ENCODE results near the gene SCNN1B.

SCNN1B gene

GRCh38 chr16:23410176-23410575 lies 108.1 kb downstream of the SCNN1B start:
- H3K4me3 ChIP-seq (ENCODE audit: low read depth, low read length) = no peak overlapping the region
- peak; percentile 26 for DNase-seq (ENCODE audit: low read depth)
- no peak for TF ChIP-seq CTCF (conservative IDR thresholded peaks at IDR 0.05; ENCODE audit: low read depth, low read length)

DNA sequence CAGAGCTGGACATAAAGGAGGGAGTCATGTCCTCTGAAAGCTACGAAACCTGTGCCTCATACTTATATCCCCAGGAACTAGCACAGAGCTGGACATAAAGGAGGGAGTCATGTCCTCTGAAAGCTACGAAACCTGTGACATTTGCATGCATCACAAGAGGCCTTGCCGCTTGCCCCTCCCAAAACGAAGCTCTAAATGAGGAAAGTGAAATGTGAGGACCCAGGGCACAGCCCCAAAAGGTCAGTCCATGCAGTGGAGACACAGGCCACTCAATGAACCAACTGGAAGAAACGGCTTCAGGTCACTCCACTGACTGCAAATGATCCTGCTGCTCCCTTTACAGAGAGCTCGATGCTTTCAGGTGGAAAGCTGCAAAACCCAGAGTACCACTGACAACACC lies 112.6 kb downstream of the SCNN1B start:
- H3K4me3 ChIP-seq (ENCODE audit: low read depth, low read length) = no peak overlapping the region
- no peak for DNase-seq (ENCODE audit: low read depth)
- TF ChIP-seq CTCF (conservative IDR thresholded peaks at IDR 0.05; ENCODE audit: low read depth, low read length) = no peak

DNA sequence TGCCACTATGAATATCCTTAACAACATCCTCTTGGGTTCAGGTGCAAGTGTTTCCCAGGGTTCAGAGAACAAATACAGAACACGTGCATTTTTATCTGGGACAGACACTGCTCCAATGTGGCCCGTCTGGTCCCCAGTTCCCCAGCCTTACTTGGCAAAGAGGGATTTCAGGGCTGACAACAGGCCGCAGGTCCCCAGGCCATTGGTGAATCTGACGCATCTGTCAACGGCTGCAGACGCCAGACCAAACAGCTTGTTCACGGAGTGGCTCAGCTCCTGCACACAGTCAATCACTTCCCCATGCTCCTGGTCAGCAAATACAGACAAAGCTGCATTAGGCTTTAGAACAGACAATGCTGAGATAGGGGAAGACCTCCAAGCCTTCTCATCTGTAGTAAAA lies 114.7 kb downstream of the SCNN1B start:
- no peak overlapping the region for H3K4me3 ChIP-seq (ENCODE audit: low read depth, low read length)
- DNase-seq (ENCODE audit: low read depth) = no peak
- no peak for TF ChIP-seq CTCF (conservative IDR thresholded peaks at IDR 0.05; ENCODE audit: low read depth, low read length)

DNA sequence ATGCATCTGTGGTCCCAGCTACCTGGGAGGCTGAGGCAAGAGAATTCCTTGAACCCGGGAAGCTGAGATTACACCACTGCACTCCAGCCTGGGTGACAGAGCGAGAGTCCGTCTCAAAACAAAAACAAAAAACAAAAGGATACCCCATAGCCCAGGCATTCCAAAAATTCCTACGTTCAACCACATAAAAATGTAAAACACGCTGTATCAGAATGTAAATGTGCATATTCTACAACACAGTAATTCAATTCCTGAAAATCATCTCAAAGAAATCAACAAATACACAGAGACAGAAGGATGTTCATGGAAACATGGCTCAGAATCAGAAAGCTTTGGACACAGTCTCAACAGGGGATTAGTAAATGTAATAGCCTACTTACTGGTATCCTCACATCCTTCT lies 117.9 kb downstream of the SCNN1B start:
- H3K4me3 ChIP-seq (ENCODE audit: low read depth, low read length) = no peak overlapping the region
- peak; percentile 70 for DNase-seq (ENCODE audit: low read depth)
- no peak for TF ChIP-seq CTCF (conservative IDR thresholded peaks at IDR 0.05; ENCODE audit: low read depth, low read length)

DNA sequence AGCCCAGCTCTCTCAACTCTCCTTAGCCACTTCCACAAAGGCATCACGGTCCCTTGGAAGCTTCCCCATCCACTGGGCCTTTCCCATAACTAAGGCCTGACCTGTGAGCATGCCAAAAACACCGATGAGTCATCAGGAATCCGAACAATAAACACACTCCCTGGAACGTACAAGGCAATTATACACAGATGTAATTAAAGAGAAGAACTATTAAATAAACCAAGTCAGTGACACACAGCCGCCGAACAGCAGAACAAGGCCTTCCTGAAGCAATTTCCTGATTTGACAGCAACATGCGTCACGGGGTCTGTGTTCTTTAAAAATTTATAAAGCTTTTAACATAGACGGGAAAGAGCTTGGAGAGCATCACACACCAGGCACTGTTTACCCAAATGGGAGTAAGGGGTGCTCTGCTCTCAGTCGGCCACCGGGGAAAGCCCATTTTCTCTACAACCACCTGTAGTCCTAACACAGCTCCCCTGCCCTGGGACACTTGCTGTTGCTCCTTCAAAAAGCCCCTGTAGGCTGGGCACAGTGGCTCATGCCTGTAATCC lies 121.5 kb downstream of the SCNN1B start:
- peak; percentile 86 for DNase-seq (ENCODE audit: low read depth)
- no peak for TF ChIP-seq CTCF (conservative IDR thresholded peaks at IDR 0.05; ENCODE audit: low read depth, low read length)

GRCh38 chr16:23424292-23424958 lies 122.3 kb downstream of the SCNN1B start:
- H3K4me3 ChIP-seq (ENCODE audit: low read depth, low read length) = no peak overlapping the region
- DNase-seq (ENCODE audit: low read depth) = no peak
- no peak for TF ChIP-seq CTCF (conservative IDR thresholded peaks at IDR 0.05; ENCODE audit: low read depth, low read length)

More for the DNA sequence above, 121.5 kb downstream of the SCNN1B start:
- H3K4me3 ChIP-seq (ENCODE audit: low read depth, low read length) = no peak overlapping the region

GRCh38 chr16:23428351-23428750 lies 126.2 kb downstream of the SCNN1B start:
- no peak for TF ChIP-seq CTCF (conservative IDR thresholded peaks at IDR 0.05; ENCODE audit: low read depth, low read length)
- no peak overlapping the region for H3K4me3 ChIP-seq (ENCODE audit: low read depth, low read length)
- DNase-seq (ENCODE audit: low read depth) = no peak
